Measurements from ENCODE around the gene EYS.
"Not testable (repeated sequence)": the region's sequence is repeated elsewhere in the genome, so short reads cannot be mapped to it uniquely, and the experiment has no call there.

EYS gene

GRCh38 chr6:64010666-64011065 lies 1696.4 kb downstream of the EYS start:
- DNase-seq (ENCODE audit: low spot score), result no peak
- FAIRE-seq, result no peak

- no peak for FAIRE-seq
These were observed 1697.0 kb downstream of the EYS start for GRCh38 chr6:64010010-64010409.

GRCh38 chr6:64006246-64006645 lies 1700.8 kb downstream of the EYS start:
- FAIRE-seq (no peak), DNase-seq (ENCODE audit: low spot score) (no peak)

More at GRCh38 chr6:64010010-64010409, 1697.0 kb downstream of the EYS start:
- no peak for DNase-seq (ENCODE audit: low spot score)

- DNase-seq (ENCODE audit: low spot score), result no peak
- no peak for FAIRE-seq
These were observed 1706.1 kb downstream of the EYS start for GRCh38 chr6:64000818-64001491.

GRCh38 chr6:63999613-64000012 lies 1707.4 kb downstream of the EYS start:
- no peak for FAIRE-seq
- DNase-seq (ENCODE audit: low spot score), result no peak

- DNase-seq (ENCODE audit: low spot score), result no peak
- FAIRE-seq, result no peak
These were observed 1708.0 kb downstream of the EYS start for GRCh38 chr6:63998991-63999390.

GRCh38 chr6:63997734-63998133 lies 1709.3 kb downstream of the EYS start:
- FAIRE-seq, result no peak

GRCh38 chr6:63997221-63997620 lies 1709.8 kb downstream of the EYS start:
- DNase-seq (ENCODE audit: low spot score) (no peak), FAIRE-seq (no peak)

More at GRCh38 chr6:63997734-63998133, 1709.3 kb downstream of the EYS start:
- DNase-seq (ENCODE audit: low spot score), result no peak

- DNase-seq (ENCODE audit: low spot score) (no peak), FAIRE-seq (no peak)
These were observed 1721.8 kb downstream of the EYS start for GRCh38 chr6:63985223-63985622.

GRCh38 chr6:63975699-63976098 lies 1731.3 kb downstream of the EYS start:
- no peak for FAIRE-seq
- DNase-seq (ENCODE audit: low spot score), result no peak

- FAIRE-seq, result no peak
- DNase-seq (ENCODE audit: low spot score), result no peak
These were observed 1738.4 kb downstream of the EYS start for GRCh38 chr6:63968650-63969049.

- DNase-seq (ENCODE audit: low spot score) (no peak), FAIRE-seq (no peak)
These were observed 1742.7 kb downstream of the EYS start for GRCh38 chr6:63964366-63964765.

- DNase-seq (ENCODE audit: low spot score) (no peak), FAIRE-seq (no peak)
These were observed 1743.2 kb downstream of the EYS start for GRCh38 chr6:63963769-63964315.

- not testable (repeated sequence) for DNase-seq (ENCODE audit: low spot score); FAIRE-seq
These were observed 1753.5 kb downstream of the EYS start for GRCh38 chr6:63953336-63954021.

GRCh38 chr6:63947792-63948529 lies 1759.1 kb downstream of the EYS start:
- no peak for FAIRE-seq

GRCh38 chr6:63945987-63946386 lies 1761.0 kb downstream of the EYS start:
- FAIRE-seq, result no peak

More at GRCh38 chr6:63947792-63948529, 1759.1 kb downstream of the EYS start:
- DNase-seq (ENCODE audit: low spot score), result no peak

GRCh38 chr6:63943826-63944225 lies 1763.2 kb downstream of the EYS start:
- FAIRE-seq, result no peak
- no peak for DNase-seq (ENCODE audit: low spot score)

More at GRCh38 chr6:63945987-63946386, 1761.0 kb downstream of the EYS start:
- DNase-seq (ENCODE audit: low spot score), result no peak

GRCh38 chr6:63941747-63942470 lies 1765.1 kb downstream of the EYS start:
- FAIRE-seq, result no peak

GRCh38 chr6:63940056-63940455 lies 1767.0 kb downstream of the EYS start:
- FAIRE-seq, result no peak

More at GRCh38 chr6:63941747-63942470, 1765.1 kb downstream of the EYS start:
- DNase-seq (ENCODE audit: low spot score), result no peak

GRCh38 chr6:63936399-63936798 lies 1770.6 kb downstream of the EYS start:
- FAIRE-seq (no peak), DNase-seq (ENCODE audit: low spot score) (no peak)

More at GRCh38 chr6:63940056-63940455, 1767.0 kb downstream of the EYS start:
- DNase-seq (ENCODE audit: low spot score), result no peak

GRCh38 chr6:63935732-63936131 lies 1771.3 kb downstream of the EYS start:
- FAIRE-seq (no peak), DNase-seq (ENCODE audit: low spot score) (no peak)
